Uterus (tissue), 2 donors: ENCODE data around the gene SLC7A14.

Source experiments
- CTCF ChIP-seq, 4 experiments: fragments of 200-600 bp in 2 of 4; fragments of 450-650 bp in 2 of 4; sonication (generic) in 2 of 4; IDR thresholded peaks; one replicate each; pipeline ENCODE4 v1.5.1; 2016 to 2019; ENCODE audit warnings: antibody characterized with exemption in 4 of 4, mild to moderate bottlenecking in 2 of 4, moderate library complexity in 1 of 4
- POLR2A ChIP-seq, 2 donors: fragments of 450-650 bp; IDR thresholded peaks; one replicate each; pipeline ENCODE4 v1.6.1; 2016; ENCODE audit warnings: antibody characterized with exemption in 2 of 2, mild to moderate bottlenecking in 1 of 2, moderate library complexity in 1 of 2

- TF ChIP-seq CTCF (IDR thresholded peaks at IDR 0.05) (no peak), POLR2A (IDR thresholded peaks at IDR 0.05) (no peak)
These were observed 43.2 kb downstream of the SLC7A14 start for GRCh38 chr3:170542704-170543103.
